ENCODE measurements around the gene UBE2G2. TPM values are rescaled to one million over a fixed set of nuclear protein-coding genes. Genes with fewer than 3 reads are reported as not detected.
A peak's percentile ranks its signal among the peaks of the same experiment; 100 is the strongest.

Gene UBE2G2
- polyA plus RNA-seq, 3 donors, result 63.1 to 80.9 (median 80.6) TPM

DNA sequence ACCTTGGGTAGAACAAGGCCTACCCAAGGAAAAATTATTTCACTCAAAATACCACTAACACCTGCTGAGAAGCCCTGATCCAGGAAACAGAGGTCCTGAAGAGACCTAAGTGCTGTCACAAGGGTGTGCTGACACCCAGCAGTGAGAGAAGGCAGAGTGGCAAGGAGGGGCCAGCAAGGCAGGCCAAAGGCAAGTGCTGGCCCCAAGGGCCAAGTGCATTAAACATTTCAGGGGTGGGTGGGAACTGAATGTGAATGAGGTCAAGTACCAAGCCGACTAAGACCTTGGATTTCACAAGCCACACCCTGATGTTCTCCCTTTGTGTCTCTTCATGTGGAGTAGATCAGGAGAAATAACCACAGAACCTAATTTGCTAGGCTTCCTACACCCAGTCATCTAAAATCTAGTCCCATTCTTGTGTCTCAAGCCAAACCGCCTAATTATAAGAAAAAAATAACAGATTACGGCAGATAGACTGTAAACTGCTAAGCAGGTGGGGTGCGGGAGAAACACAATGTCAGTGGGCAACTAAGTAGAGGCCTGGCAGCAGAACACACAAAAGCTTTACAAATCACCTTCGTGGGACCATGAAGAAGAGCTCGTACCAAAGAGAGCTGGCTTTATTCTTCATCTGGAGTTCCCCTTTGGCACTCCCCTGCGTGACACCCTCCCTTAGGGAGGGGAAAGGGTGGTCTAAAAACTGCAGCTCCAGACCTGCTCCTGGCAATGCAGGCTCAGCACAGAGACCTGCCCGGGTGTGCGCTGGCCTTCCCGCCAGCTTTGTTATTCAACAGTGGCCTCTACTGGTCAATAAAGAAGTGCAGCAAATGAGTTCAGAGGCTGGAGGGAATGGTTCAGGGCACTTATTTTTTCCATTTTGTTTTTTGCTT lies 8.7 kb downstream of the UBE2G2 start:
- DNase-seq (ENCODE audit: low read depth in 3 of 3, low spot score in 2 of 3), result no peak

DNA sequence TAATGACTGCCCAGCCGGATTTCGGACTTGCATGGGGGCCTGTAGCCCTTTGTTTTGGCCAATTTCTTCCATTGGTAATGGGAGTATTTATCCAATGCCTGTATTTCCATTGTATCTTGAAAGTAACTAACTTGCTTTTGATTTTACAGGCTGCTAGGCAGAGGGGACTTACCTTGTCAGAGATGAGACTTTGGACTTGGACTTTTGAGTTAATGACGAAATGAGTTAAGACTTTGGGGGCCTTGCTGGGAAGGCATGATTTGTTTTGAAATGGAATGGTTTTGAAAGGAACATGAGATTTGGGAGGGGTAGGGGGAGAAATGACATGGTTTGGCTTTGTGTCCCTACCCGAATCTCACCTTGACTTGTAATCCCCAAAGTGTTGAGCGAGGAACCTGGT lies 9.6 kb downstream of the UBE2G2 start:
- DNase-seq (ENCODE audit: low read depth in 3 of 3, low spot score in 2 of 3), result no peak

DNA sequence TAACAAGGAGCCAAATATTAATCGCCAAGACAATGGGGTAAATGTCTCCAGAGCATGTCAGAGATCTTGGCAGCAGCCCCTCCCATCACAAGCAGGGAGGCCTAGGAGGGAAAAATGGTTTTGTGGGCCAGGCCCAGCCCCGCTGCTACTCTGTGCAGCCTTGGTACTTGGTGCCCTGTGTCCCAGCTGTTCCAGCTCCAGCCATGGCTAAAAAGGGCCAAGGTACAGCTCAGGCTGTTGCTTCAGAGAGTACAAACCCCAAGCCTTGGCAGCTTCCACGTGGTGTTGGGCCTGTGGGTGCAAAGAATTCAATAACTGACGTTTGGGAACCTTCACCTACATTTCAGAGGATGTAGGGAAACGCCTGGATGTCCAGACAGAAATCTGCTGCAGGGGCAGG lies 10.4 kb downstream of the UBE2G2 start:
- no peak for DNase-seq (ENCODE audit: low read depth in 3 of 3, low spot score in 2 of 3)

DNA sequence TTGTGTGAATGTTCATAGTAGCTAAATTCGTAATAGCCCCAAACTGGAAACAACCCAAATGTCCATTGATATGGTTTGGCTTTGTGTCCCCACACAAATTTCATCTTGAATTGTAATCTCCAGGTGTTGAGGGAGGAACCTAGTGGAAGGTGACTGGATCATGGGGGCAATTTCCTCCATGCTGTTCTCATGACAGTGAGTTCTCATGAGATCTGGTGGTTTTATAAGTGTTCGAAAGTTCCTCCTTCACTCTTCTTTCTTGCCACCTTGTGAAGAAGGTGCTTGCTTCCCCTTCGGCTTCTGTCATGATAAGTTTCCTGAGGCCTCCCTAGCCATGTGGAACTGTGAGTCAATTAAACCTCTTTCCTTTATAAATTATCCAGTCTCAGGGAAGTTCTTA lies 11.3 kb downstream of the UBE2G2 start:
- no peak for DNase-seq (ENCODE audit: low read depth in 3 of 3, low spot score in 2 of 3)

DNA sequence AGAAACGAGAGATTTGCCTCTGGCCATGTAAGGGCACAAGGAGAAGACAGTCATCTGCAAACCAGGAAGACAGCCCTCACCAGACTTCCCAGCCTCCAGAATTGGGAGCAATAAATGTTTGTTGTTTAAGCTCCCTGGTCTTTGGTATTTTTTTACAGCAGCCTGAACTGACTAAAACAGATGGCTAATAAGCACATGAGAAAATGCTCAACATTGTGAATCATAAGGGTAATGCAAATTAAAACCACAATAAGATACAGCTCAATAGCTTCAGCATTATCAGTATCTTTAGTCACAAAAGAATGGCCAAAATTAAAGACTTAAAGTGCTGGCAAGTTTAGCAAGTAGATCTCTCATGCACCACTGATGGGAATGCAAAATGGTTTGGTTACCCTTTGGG lies 11.7 kb downstream of the UBE2G2 start:
- no peak for DNase-seq (ENCODE audit: low read depth in 3 of 3, low spot score in 2 of 3)

DNA sequence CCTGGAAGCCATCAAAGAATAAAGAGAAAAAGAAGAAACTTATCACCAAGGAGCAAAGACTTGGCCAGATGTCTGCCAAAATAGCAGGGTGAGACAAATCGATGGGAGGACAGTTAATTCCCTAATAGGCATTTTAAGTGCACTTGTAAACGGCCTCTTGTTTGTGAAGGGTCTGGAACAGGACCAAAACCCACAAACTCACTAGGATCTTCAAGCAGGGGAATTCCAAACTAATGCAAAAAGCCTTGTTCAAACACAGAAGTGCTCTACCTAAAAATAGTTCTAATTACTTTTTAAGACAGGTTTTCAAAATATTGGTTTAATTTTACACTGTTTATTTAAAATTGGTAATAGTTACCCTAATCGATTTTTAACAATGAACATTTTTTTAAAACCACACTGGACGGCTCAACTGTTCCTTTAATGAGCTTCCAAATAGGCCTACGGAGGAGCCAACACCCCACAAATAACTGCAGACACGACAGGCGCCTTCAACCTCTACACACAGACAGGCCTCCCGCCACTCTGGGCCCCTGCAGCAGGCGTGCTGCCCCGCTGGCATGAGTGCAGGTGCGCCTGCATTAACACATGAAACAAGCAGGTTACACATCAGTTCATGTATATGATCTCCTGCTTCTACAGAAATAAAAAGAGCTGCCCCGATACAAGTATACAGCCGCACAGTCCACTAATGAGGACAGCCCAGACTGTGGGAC lies 15.8 kb downstream of the UBE2G2 start:
- no peak for DNase-seq (ENCODE audit: low read depth in 3 of 3, low spot score in 2 of 3)

DNA sequence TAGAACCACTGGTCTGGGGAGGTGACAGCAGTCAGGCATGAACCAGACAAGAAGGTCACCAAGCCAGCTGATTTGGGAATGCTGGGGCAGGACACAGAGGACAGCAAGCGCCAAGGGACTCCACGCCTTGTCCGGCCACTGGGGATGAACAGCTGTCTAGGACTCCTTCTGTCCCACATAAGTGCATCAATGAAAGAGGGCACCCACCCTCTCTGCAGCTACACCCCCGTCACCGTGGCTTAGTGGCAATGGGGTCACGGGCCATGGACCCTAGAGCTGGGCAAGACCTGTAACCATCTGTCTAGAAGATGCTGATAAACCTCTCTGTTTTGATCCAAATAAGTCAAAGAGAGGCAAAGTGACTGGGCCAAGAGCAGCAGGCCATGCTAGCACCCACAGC lies 16.8 kb downstream of the UBE2G2 start:
- DNase-seq (ENCODE audit: low read depth in 3 of 3, low spot score in 2 of 3), result no peak

DNA sequence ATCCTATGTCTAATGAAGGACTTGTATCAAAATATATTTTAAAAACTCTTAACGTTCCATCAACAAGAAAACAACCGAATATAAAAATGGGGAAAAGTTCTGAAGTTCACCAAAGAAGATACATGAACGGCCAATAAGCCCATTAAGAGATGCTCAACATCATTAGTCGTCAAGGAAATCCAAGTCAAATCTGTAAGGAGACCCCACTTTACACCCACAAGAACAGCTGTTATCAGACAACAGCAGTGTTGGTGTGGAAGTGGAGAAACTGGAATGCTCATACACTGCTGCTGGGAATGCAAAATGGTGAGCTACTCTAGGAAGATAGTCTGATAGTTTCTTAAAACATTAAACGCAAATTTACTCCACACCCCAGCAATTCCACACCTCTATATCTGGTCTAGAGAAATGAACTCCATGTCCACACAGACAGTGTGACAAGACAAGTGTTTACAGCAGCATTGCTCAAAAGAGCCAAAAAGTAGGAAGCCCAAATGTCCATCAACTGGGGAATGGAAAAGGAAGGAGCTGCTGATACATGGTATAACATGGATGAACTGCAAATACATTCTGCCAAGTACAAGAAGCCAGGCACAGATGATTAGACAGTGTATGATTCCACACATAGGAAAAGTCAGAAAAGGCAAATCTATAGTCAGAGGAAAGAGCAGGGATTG lies 18.5 kb downstream of the UBE2G2 start:
- no peak for DNase-seq (ENCODE audit: low read depth in 3 of 3, low spot score in 2 of 3)

DNA sequence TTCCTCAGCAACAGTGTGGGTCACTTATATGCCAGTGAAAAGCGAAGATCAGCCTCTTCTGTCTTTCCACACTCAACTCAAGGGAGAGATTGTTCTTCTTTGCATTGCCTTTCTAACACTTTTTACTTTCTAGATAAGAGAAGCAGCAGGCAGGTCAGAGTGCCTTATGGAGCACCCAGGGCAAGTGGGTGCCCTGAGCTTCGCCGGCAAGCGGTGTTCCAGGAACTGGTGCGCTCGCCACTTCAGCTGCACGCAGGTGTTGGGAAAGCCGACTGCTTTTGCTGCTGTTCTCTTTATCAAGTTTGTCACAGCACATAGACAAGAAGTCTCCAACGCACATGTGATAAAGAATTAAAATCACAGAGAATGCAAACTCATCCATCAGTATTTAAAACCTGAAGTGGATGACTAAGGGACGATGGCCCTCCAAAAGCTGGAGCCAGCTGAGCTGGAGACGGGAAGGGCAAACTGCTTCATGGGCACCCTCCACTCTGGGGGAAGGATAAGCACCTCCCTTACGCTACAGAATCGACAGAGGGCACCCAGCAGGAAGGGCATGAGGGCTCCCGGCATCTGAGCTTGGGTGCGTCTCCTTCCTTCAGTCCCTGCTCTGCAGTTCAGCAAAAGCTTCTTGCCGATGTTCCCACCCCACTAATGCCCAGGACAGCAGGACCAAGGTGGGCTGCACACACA lies 20.7 kb downstream of the UBE2G2 start:
- no peak for DNase-seq (ENCODE audit: low read depth in 3 of 3, low spot score in 2 of 3)

DNA sequence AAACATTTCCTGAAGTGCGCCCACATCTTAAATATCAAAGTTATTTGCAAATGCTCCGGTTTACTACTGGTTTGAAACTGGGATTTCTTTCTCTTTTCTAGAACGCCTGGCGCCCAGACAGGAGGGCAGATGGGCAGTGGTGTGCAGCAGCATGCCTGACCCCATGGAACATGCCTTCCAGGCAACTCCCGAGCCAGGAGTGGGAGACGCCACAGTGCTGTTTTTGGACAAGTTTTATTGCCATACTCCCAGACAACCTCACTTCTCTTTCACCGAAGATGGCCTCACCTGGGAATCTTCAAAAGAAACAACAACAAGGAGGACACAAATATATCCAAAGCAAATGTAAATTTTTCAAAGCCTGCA lies 21.5 kb downstream of the UBE2G2 start:
- DNase-seq (ENCODE audit: low read depth in 3 of 3, low spot score in 2 of 3), result no peak

DNA sequence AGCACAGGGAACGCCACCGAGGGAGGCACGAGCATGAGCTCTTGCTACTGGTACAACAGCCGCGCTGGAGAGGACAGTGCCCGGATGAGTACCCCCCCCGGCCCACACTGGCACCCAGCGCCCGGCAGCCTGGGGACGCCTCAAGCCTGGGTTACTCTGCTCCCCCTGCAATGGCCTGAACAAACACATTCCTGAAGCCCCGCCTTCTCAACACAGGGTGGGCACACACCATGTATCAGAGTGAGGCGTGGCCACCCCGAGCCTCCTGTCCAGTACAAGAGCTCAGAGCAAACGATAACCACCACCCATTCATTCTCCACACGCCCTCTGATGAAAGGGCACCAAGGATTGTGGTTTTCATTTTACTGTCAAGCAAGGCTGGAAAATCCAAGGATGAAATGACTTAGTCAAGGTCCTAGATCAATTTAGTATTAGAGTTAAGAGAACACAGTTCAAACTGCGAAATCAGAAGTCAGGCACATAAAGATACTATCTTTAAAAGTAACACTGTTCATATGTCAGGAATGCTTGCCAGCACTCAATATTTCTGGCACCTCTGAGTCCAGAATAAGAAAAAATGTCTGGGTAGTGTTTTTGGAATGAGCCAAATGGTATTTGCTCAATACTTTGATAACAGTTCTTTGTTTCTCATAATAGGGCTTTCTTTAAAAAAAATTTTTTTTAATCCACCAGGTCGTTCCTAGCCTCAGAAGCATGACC lies 22.0 kb downstream of the UBE2G2 start:
- DNase-seq (ENCODE audit: low read depth in 3 of 3, low spot score in 2 of 3), result no peak

DNA sequence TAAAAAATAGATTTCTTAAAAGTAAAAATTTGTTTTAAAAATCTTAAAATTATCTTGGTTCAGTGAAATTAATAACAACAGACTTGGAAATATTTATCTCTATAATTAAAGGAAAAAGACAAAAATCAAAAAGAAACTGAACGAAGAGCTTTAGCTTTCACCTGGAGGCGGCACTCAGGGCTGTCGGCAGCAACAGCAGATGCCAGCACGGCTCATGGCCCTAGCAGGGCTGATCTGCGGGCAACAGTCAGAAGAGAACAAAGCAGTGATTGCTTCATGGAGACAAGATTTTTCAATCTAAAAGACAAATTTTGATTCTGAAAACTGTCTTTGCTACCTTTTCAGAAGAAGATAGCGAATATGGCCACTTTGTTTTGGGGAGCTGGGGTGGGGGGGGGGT lies 22.6 kb downstream of the UBE2G2 start:
- DNase-seq (ENCODE audit: low read depth in 3 of 3, low spot score in 2 of 3), result no peak

DNA sequence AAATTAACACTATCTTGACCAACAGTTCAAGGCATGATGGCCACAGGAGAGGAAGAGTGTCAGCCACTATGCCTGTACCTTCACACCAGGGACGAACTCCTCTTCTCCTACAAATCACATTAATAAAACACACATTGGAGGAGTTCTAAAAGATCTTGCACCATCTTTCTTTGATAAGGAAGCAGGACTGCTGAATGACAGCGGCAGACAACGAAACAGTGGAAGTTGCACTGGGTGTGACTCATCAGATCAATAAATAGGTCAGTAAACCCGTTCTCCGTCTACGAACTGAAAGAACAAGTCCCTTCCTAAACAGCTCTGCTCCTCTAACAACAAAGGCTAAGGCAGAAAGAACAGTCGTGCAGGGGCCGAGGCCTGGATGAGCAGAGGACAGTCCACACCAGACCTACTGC lies 23.1 kb downstream of the UBE2G2 start:
- no peak for DNase-seq (ENCODE audit: low read depth in 3 of 3, low spot score in 2 of 3)

DNA sequence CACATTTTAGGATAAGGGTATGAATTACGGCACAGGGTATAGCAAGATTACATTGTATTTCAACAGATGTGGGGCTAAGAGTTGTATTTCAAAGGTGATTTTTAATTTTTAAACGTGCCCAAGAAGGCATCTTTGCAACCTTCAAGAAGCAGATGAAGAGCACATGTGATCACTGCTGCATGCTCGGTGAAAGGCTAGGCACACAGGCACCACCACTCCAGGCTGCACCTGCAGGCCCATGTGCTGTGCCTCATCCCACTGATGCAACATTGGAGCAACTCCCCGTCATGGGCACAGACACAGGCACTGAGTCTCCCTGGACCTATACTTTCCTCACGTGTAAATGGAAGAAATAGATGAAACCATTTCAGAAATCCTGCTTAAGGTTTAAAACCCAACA lies 23.5 kb downstream of the UBE2G2 start:
- no peak for DNase-seq (ENCODE audit: low read depth in 3 of 3, low spot score in 2 of 3)

DNA sequence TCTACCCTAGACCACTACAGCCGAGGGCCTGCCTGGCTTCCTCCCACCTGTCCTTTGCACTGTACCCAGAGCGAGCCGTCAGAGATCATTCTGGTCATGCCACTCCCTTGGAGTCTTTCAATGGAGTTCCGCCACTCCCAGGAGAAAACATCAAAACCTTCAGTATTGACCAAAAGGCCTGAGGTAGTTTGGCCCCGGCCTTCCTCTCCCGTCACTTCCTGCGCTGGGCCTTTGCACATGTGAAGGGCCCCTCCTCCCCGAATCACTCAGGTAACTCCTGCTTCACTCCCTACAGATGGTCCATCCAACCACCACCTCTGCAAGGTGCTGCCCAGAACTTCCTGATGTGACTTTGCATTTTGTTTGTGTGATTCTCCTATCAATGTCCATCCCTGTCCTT lies 26.6 kb downstream of the UBE2G2 start:
- no peak for DNase-seq (ENCODE audit: low read depth in 3 of 3, low spot score in 2 of 3)

DNA sequence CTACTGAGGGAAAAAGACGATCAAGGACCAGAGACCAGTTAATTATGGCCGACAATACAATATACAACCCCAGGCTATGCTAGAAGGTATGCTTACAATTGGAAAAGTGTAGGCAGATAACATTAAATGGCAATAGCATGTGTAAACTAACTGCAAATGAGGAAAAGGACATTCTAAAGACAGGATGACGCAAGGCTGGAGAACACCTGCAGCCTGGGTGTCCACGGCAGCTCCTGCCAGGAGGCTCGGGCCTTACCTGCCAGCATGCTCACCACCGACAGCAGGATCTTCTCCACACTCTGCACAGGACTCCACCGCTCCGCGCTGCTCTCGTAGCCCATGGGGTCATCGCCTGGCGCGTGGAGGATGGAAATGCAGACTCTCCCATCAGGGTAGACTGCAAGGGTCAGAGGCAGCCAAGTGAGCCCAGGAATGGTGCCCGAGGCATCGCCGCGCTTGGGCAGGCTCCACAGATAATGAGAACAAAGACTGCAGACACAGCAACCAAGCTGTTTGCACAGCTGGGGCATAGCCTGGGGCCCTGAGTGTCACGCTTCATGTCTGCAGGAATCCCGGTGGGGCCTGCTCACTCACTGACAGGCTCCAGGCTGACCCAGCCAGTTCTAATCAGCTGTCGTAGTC lies 28.2 kb downstream of the UBE2G2 start:
- DNase-seq (ENCODE audit: low read depth in 3 of 3, low spot score in 2 of 3), result peak; percentile 45 to 80 (median 57)

DNA sequence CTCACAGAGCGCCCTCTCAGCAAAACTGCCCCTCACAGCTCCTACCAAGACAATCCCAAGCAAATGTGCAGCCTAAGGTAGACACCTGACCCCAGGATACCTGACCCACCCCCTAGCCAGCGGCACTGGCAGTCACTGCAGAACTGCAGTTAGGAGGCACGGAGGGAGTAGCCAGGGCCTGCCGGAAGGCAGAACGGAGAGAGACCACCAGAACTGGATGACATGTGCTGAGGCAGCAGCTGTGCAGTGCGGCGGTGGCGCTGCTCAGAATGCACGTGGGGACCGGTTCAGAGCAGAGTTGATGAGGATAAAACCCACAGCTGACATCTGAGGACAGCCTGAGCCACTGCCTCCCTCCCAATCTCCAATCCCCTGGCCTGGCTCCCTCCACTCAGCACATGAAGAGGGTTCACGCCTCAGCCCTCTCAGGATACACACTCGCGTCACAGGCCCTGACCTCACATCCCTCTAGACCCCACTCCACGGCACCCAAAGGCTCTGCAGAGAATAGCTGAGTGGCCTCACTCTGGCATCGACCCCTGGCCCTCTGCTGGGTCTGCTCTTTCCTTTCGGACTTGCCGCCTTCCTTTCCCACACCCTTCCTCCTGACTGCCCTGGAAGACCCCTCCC lies 29.6 kb downstream of the UBE2G2 start:
- no peak for DNase-seq (ENCODE audit: low read depth in 3 of 3, low spot score in 2 of 3)

DNA sequence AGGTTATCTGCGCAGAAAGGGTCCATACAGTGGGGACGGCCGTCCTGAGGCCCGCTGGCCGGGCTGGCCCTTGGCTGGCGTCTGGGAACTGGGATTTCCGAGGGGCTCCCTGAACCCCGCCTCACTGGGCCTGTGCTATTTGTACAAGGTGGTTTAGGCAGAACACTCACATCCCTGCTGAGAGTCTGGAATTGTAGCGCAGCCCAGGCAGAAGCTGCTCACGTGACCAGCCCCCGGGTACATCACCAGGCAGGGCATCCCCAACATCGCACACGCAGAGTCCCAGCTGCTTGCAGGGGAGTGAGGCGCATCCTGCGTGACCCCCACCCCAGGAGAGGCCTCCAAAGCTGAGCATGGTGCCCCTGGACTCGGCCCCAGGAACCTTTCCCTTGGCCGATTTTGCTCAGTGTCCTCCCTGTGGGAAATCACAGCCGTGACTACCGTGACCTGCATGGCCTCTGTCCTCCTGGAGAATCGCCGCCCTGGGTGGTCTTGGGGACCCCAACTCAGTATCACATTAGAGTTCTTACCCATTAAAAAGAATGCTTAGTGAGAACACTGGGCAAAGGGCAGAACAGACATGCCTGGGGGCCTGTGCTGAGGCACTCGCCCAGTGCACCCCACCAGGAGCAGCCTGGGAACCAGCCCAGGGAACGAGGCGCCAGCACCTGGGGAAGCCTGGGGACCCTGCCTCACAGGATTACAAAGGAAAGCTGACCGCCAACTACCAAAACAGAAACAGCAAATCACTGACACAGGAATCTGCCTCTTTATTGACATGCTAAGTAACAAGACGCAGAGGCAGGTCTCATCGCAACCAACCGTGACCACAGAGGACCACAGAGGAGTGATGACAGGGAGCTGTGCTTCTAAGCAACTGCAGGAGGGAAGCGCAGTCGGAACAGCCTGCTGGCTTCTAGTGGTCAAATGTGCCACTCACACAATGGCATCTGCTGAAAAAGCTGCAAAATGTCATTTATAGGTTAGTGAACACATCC lies 33.5 kb downstream of the UBE2G2 start:
- no peak for DNase-seq (ENCODE audit: low read depth in 3 of 3, low spot score in 2 of 3)

Measured in right renal cortex interstitium (tissue), 3 donors.